ENCODE measurements around the gene ADGRG4. TPM values are rescaled to one million over a fixed set of nuclear protein-coding genes. Genes with fewer than 3 reads are reported as not detected.

Gene ADGRG4
- polyA plus RNA-seq, 1 donor: not detected

DNA sequence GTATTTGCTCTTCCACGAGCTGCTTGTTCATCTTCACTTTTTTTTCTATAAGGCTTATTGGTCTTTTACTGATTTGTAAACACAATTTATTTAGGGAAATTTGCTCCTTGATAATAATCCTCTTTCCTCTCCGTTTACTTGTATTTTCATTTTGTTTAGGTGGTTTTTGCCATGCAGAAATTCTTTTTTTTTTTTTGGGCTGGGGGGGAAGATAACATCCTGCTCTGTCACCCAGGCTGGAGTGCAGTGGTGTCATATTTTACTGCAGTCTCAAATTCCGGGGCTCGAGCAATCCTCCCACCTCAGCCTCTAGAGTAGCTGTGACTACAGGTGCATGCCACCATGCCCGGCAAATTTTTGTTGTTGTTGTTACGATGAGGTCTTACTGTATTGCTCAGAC lies 155.4 kb downstream of the ADGRG4 start:
- DNase-seq (ENCODE audit: low read depth): no peak

DNA sequence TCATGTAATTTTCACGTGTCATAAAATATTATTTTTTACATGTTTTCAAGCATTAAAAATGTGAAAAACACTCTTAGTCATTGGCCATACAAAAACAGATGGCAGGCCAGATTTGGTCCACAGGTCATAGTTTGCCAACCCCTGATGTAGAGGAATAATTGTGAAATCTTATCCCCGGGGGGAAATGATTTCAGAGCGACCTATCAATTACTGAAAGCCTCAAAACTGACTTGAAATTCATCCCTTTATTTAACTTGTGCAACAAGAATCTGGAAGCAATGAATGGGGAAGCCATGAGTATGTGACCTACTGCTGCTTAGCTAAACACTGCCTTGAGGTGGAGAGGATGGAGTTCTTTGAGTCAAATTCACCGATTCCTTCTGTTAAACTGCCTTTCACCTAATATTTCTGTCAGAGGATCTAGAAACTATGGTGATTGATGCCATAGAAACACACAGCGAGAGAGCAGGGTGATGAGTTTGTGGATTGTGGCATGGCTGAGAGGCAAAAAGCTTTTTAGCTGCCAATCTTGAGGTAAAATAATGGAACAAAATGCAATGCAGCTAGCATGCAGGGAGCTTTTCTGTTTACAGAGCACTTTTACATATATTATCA lies 156.6 kb downstream of the ADGRG4 start:
- DNase-seq (ENCODE audit: low read depth): no peak

DNA sequence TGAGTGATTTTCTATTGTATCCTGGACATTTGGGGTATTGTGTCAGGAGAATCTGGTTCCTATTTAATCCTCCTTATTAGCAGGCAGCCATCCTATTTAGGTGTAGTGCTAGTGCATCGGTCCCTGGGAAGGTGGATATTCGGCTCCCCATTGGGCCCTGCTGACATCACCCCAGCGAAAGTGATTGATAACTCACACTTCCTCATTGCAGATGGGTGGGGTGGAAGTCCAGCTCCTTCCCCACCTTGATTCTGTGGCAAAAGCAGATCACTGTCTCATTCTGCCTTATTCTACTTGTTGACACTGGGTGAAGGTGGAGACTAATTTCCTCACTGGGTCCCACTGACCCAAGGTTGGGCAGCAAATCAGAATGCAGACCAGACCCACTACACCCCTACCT lies 163.8 kb downstream of the ADGRG4 start:
- no peak for DNase-seq (ENCODE audit: low read depth)

Other genes with a start within 250 kb of the ADGRG4 start
- 1,936 TPM for gene FHL1, start 153.4 kb upstream of the ADGRG4 start, polyA plus RNA-seq (ENCODE audit: insufficient read length)
- gene MAP7D3, start 49.6 kb upstream of the ADGRG4 start, polyA plus RNA-seq (ENCODE audit: insufficient read length): 14.4 TPM
- not detected for gene BRS3, start 187.0 kb downstream of the ADGRG4 start, polyA plus RNA-seq (ENCODE audit: insufficient read length)
- 90.4 TPM for gene HTATSF1, start 196.6 kb downstream of the ADGRG4 start, polyA plus RNA-seq (ENCODE audit: insufficient read length)
- not detected for gene VGLL1, start 231.3 kb downstream of the ADGRG4 start, polyA plus RNA-seq (ENCODE audit: insufficient read length)

Measured in forelimb muscle (tissue), 1 donor.